Inflammatory macrophage treated with lipopolysaccharide for 1 hour (primary cell): ENCODE data around the gene ARID4A.
"Not testable (repeated sequence)": the region's sequence is repeated elsewhere in the genome, so short reads cannot be mapped to it uniquely, and the experiment has no call there.

ENCODE experiments used
- DNase-seq, 2 donors: peaks; one replicate each; pipeline ENCODE4 v3.0.0-alpha.2; 2020 to 2022

Gene ARID4A

DNA sequence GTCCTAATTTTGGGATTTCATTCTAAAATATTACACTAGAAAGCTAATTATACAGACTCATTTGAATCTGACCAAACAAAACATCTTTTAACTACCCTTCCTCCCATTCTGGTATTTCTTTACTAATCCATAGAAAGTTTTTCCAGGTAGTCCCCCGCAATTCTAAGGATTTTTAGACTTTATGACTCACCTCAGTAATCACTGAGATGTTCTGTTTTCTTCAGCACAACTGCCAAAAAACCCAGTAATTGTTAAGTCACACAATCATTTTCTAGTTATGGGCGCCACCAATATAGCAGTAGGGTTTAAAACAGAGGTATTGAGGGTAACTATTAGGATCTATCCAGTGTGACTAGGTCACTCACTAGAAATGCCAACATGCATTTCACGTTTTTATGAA lies 1.6 kb upstream of the ARID4A start:
- DNase-seq = peak in 1 of 2 donors; percentile 28

DNA sequence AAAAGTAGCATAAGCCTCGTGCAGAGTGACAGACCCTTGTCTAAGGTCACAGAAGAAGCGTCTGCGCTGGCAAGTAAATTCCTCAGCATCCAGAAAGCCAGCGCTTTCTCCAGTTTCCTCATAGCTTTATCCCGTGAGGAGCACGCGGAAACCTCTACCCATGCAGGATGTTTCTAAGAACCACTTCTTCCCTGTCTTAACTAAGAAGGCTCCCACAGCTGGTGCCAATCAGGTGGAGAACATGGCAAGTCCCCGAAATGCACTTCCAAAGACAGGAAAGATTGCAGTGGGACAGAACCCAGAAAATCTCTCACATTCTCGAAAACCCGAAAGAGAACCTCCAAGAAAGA lies 968 bp upstream of the ARID4A start:
- DNase-seq = peak in 1 of 2 donors; percentile 79

DNA sequence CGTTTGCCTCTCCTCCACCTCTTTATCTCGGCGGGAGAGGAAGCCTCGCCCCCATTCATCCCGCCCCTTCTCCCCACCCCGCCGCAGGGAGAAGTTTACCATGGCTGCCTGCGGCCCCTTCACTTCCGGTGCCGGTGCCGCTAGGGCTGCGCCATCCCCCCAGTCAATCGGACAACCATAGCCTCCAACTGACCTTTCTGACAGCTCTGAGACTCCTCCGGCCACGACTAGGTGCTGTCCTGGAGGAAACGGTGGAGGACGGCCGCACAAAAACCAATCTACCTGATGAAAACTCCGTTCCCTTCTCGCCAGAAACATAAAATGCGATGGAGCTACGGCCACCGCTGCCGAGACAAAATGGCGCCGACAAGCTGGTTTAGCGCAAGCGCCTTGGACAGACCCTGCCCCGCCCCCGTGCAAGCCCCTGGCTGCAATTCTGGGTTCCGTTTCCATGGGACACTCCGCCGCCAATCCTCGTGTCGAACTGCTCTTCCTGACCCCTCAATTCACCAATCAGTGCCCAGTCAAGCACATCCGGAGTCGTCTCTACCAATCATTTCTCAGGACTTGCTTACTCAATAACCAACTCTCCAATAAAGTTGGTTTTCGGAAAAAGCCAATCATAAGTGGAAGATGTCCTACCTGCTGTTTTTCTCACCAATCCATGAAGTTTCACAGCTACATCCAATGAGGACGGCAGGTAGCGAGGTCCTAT lies 436 bp upstream of the ARID4A start:
- DNase-seq = peak; percentile 97 to 100

DNA sequence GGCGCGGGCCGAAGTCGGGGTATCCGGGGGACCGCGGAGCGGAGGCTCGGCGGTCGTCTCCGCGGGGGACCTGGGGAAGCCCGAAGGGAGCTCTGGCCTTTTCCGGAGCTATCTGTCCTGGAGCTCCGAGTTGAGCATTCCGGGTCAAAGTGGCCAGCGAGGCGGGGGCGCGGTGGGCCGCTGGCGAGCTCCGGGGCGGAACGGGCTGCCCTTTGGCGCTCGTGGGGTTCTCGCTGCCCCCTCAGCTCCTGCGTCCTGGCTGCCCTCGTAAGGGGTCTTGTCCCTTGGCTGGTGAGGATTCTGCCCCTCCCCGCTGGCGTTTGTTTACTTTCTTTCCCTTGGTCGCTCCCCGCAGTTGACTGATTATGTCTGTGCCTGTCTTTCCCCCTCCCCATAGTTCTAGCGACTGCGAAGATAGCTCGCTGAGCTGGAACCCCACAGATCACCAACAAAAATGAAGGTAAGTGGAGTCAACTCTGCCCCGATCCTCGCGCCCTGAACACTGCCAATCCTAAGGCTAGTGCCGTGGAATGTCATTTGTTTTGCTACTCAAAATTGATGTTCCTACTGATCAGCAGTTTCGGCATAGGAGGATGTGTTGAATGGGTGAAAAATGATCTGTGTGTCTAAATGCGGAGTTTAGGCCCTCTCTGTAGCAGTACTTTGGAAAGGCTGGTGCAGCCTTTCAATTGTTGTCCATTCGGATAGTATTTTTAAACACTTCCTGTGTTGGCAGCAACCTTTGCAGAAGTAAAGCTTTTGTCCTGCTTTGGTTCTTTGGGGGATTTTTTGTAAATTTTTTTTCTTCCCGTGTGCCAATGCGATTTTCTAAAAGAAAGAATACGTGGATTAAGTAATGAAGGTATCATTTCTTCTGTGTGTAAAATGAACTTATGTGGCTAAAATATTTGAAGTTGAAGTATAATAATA lies 1.3 kb downstream of the ARID4A start:
- DNase-seq = peak; percentile 43 to 45

DNA sequence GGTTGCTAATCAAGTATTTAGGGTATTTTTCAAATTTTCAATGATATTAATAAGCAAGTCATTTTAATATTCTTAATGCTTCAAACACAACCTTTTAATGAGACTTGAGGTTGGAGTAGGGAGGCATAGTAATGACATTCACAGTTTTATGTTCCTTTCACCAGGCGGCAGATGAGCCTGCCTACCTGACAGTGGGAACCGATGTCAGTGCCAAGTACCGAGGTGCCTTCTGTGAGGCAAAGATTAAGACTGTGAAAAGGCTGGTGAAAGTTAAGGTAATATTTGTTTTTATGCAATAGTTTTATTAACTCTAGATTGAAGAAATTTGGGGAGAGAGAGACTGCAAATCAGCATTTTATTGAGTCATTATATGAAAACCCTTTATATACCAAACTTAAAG lies 3.1 kb downstream of the ARID4A start:
- DNase-seq = no peak

DNA sequence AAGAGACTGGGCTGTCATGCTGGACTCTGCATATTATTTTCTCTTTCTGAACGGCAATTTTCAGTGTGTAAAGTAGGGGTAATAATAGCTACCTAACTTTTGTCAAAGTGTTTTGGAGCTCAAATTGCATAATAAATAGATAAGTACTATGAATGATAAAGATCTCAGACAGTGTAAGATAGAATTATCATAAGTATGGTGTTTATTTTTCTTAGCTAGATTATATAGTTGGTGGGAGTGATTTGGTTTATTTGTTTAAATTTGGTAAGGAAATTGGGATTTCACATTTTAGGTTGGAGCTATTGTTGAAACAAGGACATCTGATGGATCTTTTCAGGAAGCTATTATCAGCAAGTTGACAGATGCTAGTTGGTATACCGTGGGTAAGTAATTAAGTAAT lies 7.4 kb downstream of the ARID4A start:
- no peak for DNase-seq

DNA sequence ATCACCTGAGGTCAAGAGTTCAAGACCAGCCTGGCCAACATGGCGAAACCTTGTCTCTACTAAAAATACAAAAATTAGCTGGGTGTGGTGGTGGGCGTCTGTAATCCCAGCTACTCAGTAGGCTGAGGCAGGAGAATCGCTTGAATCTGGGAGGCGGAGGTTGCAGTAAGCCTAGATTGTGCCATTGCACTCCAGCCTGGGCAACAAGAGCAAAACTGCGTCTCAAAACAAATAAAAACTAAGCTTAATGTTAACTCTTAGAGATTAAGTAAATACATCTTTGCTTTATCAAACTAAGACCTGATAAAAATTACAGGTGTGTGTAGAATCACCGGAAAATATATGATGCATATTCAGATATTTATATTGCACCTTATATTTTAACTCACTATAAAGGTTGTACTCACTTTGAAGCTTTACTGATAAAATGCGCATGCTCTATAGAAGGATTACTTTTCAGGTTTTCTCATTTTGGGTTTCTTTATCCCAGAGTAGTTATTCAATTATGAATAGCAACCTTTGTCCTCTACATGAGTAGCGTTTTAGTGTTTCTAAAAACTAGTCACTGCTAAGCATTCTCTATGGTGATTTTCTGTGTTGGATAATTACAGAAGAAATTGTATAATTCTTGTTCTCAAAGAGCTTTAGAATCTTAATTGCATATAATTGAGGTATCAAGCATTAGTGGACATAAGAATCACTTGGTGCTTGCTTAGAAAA lies 9.4 kb downstream of the ARID4A start:
- DNase-seq = no peak

DNA sequence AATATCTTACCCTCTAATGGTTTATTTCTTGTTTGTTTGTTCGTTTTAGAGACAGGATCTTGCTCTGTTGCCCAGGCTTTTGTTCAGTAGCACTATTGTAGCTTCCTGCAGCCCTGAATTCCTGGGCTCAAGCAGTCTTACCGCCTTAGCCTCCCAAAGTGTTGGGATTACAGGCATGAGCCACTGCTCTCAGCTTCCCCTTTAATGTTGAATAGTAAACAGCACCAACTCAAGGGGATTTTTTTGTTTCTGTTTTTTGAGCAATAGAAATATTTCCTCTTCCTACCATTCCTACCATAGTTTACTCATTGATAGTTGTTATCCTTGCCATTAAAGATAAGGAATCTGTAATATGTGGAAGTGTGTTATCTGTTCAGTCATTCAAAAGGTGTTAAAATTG lies 10.7 kb downstream of the ARID4A start:
- DNase-seq = peak; percentile 52 to 56

DNA sequence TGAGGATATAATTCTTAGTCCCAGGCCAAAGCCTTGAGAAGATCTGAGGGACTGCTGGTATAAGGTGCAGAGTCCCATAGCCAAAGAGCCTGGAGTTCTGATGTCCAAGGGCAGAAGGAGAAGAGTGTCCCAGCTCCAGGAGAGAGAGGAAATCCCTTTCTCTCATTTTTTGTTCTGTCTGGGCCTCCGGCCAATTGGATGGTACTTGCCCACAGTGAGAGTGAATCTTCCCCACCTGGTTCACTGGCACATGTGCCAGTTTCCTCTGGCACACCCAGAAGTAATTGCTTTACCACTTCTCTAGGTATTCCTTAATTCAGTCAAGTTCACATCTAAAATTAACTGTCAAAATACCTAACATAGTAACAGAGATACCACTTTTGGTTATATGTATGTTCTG lies 15.3 kb downstream of the ARID4A start:
- DNase-seq = no peak

DNA sequence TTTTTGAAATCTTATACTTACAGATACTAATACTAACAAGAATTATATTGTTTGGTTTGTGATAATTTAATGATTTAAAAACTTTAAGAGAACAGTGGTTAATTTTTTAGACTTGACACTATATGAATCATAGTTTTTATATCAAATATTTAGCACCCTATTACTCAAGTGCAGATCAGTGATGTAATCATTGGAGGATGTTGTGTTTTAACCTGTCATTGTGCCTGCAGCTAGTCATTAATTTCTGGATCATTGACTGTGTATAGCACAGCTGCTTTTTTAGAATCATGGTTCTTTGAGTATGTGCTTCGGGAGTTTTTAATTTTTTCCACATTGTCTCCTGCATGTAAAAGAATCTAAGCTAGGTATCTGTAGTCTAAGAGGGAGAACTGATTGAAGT lies 17.3 kb downstream of the ARID4A start:
- DNase-seq = no peak

DNA sequence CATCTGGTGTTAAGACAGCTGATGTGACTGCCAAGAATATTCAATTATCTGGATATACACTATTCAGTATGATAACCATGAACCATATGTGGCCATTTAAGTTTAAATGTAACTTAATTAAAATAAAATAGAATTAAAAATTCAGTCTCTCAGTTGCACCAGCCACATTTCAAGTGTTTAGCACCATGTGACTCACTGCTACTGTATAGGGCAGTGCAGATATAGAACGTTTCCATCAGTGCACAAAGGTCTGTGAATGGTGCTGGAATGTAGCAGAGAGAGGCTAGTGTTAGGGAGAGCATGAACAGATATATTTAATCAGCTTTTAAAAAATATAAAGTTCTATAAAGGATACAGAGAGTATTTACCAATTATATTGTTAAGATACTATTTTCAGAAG lies 28.7 kb downstream of the ARID4A start:
- no peak for DNase-seq

DNA sequence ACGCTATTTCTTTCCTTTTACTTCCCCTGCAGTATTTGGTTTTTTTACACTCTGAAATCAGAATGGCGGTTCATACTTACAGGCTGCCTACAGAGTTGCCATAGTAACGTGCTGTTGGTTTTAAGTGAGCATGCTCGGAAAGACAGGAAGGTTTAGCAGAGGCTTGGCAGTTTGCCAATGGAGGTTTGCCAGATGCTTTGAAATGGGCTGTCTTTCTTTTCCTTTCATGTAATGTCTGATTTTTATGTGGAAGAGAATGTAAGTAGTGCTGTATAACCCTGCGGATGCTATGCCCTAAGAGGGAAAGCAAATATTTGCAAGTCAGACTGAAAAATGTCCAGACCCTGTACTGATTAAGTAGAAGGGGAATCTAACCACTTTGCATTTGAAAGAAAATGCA lies 32.8 kb downstream of the ARID4A start:
- peak; percentile 83 to 92 for DNase-seq

DNA sequence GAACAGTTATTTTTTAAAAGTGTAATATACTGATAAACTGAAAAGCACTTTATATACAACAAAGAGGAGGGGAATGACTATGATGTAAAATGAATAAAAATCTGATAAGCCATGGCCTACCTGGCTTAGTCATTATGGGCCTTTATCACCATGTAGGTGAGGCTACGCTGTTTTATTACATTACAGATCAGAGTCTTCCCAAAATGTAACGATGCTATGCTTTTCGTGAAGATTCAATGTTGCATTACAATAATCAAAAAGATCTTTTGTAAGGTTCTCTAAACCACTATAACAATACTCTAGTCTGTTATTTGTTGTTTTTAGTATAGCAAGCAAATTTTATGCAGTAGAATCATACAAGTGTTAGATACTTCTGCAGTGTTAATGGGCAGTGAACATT lies 34.2 kb downstream of the ARID4A start:
- no peak for DNase-seq

DNA sequence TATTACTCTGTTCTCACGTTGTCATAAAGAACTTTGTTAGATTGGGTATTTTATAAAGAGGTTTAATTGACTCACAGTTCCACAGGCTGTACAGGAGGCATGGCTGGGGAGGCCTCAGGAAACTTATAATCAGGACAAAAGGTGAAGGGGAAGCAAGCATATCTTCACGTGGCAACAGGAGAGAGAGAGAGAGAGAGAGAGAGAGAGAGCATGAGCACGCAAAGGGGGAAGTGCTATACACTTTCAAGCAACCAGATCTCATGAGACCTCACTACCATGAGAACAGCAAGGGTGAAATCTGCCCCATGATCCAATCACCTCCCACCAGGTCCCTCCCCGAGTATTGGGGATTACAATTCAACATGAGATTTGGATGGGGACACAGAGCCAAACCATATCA lies 41.3 kb downstream of the ARID4A start:
- DNase-seq = not testable (repeated sequence)

DNA sequence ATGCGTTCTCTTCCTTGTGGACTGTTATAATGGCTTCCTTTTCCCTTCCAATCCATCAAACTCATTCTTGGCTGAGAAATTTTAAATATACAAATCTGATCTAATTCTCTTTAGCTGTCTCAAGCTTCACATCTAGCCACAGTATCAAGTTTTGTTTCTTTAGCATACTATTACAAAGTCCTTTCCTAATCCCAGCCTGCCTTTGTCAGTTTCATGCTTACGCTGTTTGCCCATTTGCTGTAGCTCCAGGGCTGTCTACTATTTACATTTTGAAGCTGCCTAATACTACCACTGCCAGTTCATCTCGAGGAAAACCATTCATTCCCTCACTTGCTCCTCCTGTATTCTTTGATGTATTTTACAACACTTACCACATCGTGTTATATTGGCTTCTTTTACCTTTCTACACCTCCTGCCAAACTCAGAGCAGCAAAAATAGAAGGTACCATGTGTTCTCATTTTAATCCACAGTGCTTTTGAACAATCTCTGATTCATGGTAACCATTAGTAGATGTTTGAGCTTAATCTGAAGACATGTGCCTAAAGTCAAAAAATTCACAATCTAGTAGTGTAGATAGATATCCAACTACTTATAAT lies 42.9 kb downstream of the ARID4A start:
- DNase-seq = no peak

DNA sequence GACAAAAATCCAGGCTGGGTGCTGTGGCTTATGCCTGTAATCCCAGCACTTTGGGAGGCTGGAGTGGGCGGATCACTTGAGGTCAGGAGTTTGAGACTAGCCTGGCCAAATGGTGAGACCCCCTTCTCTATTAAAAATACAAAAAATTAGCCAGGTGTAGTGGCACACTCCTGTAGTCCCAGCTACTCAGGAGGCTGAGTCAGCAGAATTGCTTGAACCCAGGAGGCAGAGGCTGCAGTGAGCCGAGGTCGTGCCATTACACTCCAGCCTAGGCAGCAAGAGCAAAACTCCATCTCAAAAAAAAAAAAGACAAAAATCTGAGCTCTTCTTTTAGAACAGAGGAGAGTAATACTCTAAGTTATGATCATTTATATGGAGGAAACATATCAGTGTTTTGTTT lies 45.2 kb downstream of the ARID4A start:
- not testable (repeated sequence) for DNase-seq

DNA sequence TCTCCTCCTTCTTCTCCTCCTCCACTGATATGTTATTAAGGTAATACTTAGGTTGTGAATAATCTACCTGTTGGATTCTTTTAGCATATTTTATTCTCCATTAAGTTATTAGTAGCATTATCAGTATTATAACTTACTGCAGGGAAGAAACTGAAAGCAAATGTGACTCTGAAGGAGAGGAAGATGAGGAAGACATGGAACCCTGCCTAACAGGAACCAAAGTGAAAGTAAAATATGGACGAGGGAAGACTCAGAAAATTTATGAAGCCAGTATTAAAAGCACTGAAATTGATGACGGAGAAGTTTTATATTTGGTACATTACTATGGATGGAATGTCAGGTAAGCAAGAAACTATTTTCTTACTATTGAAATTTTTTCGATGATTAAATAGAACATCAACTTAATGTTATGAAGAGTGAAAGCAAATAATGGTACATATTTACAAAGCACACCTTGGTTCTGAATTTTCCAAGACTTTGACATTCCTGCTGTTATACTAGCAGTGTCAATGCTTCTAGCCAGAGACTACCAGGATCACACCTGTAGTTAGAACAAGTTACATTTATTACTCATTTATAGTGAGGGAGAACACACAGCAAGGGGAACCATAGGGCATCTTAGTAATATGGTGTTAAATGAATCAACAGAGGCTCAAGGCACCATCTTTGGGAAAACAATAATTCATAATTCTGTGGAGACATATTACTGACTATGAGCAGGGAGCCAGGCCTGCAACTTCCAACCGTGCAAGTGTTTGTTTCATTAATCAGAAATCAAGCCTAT lies 55.4 kb downstream of the ARID4A start:
- DNase-seq = peak; percentile 27 to 29

DNA sequence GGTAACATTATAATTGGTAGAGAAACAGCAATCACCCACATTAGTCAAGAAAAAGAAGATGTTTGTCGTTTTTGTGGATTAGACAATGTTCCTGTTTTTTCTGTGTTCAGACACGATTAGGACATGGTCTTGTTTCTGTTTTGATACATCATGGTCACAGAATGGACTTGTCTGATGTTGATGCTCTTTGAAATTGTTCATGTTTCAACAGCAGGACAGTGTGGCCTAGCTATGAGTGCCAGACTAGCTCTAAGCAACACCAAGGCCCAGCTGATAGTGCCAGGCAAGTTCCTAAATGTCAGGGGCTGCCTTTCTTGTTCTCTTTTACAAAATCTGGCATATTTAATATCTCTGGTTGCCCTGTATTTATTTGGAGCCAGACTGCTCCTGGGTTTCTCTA lies 56.5 kb downstream of the ARID4A start:
- DNase-seq = peak; percentile 25 to 41

DNA sequence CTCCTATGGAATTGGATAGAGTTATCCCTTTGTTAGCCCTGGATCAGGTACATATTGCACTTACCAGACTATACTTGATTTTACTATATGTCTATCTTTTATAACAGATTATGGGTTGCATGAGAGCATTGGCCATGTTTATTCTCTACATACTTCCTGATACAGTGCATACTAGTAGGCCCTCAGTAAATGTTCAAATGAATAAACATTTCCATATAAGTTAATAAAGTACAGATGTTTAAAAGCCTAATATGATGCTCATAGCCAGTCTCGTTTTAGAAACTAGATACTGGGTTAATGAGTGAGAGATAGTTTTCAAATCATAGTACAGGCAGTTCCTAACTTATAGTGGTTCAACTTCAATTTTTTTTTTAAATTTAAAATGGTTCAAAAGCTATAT lies 57.9 kb downstream of the ARID4A start:
- no peak for DNase-seq

DNA sequence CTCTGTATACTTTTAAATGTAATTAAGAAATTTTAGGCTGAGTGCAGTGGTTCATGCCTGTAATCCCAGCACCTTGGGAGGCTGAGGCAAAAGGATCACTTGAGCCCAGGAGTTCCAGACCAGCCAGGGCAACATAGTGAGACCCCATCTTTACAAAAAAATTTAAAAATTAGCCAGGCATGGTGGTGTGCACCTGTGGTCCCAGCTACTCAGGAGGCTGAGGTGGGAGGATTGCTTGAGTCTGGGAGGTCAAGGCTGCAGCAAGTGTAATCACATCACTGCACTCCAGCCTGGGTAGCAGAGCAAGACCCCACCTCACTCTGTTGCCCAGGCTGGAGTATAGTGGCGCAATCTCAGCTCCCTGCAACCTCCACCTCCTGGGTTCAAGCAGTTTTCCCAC lies 63.9 kb downstream of the ARID4A start:
- not testable (repeated sequence) for DNase-seq

DNA sequence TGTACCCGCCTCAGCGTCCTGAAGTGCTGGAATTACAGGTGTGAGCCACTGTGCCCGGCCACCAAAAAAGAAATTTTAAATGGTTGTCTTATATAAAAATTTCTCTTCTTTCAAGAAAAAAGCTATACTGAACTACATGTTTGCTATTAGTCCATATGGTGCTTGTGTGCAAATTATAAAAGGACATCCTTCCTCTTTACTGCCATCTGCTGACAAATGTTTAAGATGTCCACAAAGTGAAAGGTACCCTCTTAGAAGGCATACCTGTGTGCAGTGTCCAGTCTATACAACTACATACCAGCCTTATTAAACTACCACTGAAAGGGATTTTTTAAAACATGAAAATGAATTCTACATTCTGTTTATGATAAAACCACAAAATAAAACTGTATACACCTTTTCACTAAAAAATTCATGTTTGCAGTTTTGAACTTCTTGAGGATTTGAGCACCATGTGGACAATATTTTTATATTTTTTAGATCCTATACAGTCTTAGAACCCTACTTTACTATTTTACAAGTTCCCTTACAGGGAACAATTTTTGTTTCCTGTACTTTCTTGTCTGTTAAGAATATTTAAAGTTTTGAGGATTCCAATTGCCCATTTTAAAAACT lies 64.5 kb downstream of the ARID4A start:
- peak in 1 of 2 donors; percentile 13 for DNase-seq

DNA sequence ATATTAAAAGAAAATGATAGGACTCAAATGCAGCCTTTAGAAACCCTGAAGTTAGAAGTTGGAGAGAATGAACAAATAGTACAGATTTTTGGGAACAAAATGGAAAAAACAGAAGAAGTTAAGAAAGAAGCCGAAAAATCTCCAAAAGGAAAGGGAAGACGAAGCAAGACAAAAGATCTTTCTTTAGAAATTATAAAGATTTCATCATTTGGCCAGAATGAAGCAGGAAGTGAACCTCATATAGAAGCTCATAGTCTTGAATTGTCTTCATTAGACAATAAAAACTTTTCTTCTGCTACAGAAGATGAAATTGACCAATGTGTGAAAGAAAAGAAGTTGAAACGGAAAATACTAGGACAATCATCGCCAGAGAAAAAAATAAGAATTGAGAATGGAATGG lies 66.0 kb downstream of the ARID4A start:
- peak; percentile 34 to 35 for DNase-seq
